Measurements from ENCODE around the gene EN2.

DNA sequence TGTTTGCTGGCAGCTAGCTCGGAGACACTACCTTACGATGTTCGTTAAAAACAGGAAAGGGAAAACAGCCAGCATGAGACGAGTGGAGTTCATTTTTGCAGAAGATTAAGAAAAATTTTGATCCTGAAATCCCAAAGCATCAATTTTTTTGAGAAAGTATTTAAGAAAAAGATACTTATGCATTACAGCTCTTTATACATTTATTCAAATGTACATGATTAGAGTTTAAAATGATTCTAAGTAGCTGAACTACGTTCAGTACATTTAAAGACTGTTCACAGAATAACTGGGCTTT, 53.7 kb downstream of the EN2 start:
- TF ChIP-seq, protein P1, sequence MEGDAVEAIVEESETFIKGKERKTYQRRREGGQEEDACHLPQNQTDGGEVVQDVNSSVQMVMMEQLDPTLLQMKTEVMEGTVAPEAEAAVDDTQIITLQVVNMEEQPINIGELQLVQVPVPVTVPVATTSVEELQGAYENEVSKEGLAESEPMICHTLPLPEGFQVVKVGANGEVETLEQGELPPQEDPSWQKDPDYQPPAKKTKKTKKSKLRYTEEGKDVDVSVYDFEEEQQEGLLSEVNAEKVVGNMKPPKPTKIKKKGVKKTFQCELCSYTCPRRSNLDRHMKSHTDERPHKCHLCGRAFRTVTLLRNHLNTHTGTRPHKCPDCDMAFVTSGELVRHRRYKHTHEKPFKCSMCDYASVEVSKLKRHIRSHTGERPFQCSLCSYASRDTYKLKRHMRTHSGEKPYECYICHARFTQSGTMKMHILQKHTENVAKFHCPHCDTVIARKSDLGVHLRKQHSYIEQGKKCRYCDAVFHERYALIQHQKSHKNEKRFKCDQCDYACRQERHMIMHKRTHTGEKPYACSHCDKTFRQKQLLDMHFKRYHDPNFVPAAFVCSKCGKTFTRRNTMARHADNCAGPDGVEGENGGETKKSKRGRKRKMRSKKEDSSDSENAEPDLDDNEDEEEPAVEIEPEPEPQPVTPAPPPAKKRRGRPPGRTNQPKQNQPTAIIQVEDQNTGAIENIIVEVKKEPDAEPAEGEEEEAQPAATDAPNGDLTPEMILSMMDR (IDR thresholded peaks at IDR 0.05), result no peak
- no peak for TF ChIP-seq POLR2AphosphoS5 (IDR thresholded peaks at IDR 0.05; ENCODE audit: low read depth, low read length)
- TF ChIP-seq, protein P2, sequence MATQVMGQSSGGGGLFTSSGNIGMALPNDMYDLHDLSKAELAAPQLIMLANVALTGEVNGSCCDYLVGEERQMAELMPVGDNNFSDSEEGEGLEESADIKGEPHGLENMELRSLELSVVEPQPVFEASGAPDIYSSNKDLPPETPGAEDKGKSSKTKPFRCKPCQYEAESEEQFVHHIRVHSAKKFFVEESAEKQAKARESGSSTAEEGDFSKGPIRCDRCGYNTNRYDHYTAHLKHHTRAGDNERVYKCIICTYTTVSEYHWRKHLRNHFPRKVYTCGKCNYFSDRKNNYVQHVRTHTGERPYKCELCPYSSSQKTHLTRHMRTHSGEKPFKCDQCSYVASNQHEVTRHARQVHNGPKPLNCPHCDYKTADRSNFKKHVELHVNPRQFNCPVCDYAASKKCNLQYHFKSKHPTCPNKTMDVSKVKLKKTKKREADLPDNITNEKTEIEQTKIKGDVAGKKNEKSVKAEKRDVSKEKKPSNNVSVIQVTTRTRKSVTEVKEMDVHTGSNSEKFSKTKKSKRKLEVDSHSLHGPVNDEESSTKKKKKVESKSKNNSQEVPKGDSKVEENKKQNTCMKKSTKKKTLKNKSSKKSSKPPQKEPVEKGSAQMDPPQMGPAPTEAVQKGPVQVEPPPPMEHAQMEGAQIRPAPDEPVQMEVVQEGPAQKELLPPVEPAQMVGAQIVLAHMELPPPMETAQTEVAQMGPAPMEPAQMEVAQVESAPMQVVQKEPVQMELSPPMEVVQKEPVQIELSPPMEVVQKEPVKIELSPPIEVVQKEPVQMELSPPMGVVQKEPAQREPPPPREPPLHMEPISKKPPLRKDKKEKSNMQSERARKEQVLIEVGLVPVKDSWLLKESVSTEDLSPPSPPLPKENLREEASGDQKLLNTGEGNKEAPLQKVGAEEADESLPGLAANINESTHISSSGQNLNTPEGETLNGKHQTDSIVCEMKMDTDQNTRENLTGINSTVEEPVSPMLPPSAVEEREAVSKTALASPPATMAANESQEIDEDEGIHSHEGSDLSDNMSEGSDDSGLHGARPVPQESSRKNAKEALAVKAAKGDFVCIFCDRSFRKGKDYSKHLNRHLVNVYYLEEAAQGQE (IDR thresholded peaks at IDR 0.05; ENCODE audit: insufficient read depth in 1 of 2, low read depth in 2 of 2, low read length in 1 of 2), result no peak
- no peak for TF ChIP-seq SIN3A (IDR thresholded peaks at IDR 0.05; ENCODE audit: borderline replicate concordance, insufficient read depth, low read depth, low read length)

Measured in Panc1 (cell line).